GM19240 (cell line): Measurements from ENCODE around the gene TMEM207.
"Not testable (repeated sequence)": the region's sequence is repeated elsewhere in the genome, so short reads cannot be mapped to it uniquely, and the experiment has no call there.

Experiments used
- DNase-seq: peaks from one replicate; pipeline ENCODE4 v3.0.0; 2011; ENCODE audit warnings: low spot score; ENCODE audit not compliant: insufficient read length

Gene TMEM207

GRCh38 chr3:190449801-190450200 is at the start of gene TMEM207:
TMEM207 (minus strand) TSS chr3:190449901; CDS start chr3:190449809, 92 bp downstream.
- DNase-seq, result no peak

- no peak for DNase-seq
These were observed 49.4 kb upstream of the TMEM207 start for GRCh38 chr3:190499122-190499521.

GRCh38 chr3:190498293-190498692 is 48.6 kb upstream of the TMEM207 start:
- DNase-seq, result no peak

GRCh38 chr3:190497811-190498210 is 48.1 kb upstream of the TMEM207 start:
- no peak for DNase-seq

- DNase-seq, result no peak
These were observed 47.2 kb upstream of the TMEM207 start for GRCh38 chr3:190496859-190497258.

GRCh38 chr3:190495796-190496195 is 46.1 kb upstream of the TMEM207 start:
- no peak for DNase-seq

- DNase-seq, result no peak
These were observed 45.7 kb upstream of the TMEM207 start for GRCh38 chr3:190495354-190495753.

- DNase-seq, result no peak
These were observed 45.2 kb upstream of the TMEM207 start for GRCh38 chr3:190494907-190495306.

GRCh38 chr3:190492966-190493365 is 43.3 kb upstream of the TMEM207 start:
- no peak for DNase-seq

GRCh38 chr3:190492129-190492528 is 42.4 kb upstream of the TMEM207 start:
- no peak for DNase-seq

- DNase-seq, result no peak
These were observed 41.9 kb upstream of the TMEM207 start for GRCh38 chr3:190491533-190492054.

- no peak for DNase-seq
These were observed 37.4 kb upstream of the TMEM207 start for GRCh38 chr3:190486908-190487607.

- no peak for DNase-seq
These were observed 36.8 kb upstream of the TMEM207 start for GRCh38 chr3:190486533-190486864.

- DNase-seq, result no peak
These were observed 36.3 kb upstream of the TMEM207 start for GRCh38 chr3:190485830-190486532.

- no peak for DNase-seq
These were observed 32.1 kb upstream of the TMEM207 start for GRCh38 chr3:190481779-190482178.

- not testable (repeated sequence) for DNase-seq
These were observed 23.6 kb upstream of the TMEM207 start for GRCh38 chr3:190473261-190473660.

GRCh38 chr3:190467922-190468321 is 18.2 kb upstream of the TMEM207 start:
- DNase-seq, result no peak

GRCh38 chr3:190458040-190458439 is 8.3 kb upstream of the TMEM207 start:
- DNase-seq, result no peak

GRCh38 chr3:190456770-190457169 is 7.1 kb upstream of the TMEM207 start:
- no peak for DNase-seq

- DNase-seq, result no peak
These were observed 6.1 kb upstream of the TMEM207 start for GRCh38 chr3:190455828-190456227.

- DNase-seq, result no peak
These were observed 1.4 kb downstream of the TMEM207 start for GRCh38 chr3:190448256-190448655.

- no peak for DNase-seq
These were observed 3.0 kb downstream of the TMEM207 start for GRCh38 chr3:190446573-190447279.
